H1 (cell line): ENCODE results near the gene FLRT1. TPM values are rescaled to one million over a fixed set of nuclear protein-coding genes. Genes with fewer than 3 reads are reported as not detected.

ENCODE experiments used
- CTCF ChIA-PET: fragments of 300-600 bp; sonication (Branson Sonifier 250); formaldehyde crosslinking; loops from one replicate; lab custom pipeline; 2021; ENCODE audit not compliant: partially characterized antibody; lab: Charles Lee
- POLR2A ChIA-PET: fragments of 300-600 bp; sonication (Branson Sonifier 250); formaldehyde crosslinking; loops from one replicate; lab custom pipeline; 2021; ENCODE audit warnings: inconsistent platforms; ENCODE audit not compliant: partially characterized antibody; lab: Charles Lee
- DNase-seq, 2 experiments: peaks; one replicate each; pipeline versions ENCODE4 v3.0.0 to v3.0.0-alpha.2; 2010 to 2022; ENCODE audit warnings: low spot score in 2 of 2, low read depth in 1 of 2, mixed read lengths in 1 of 2
- FAIRE-seq: peaks from 2 replicates; lab custom pipeline; 2011; peaks lifted over from hg19 to GRCh38; lab: Jason Lieb, UNC
- H2AFZ ChIP-seq: 2 replicates; pipeline ENCODE4 v1.8.1; 2012; ENCODE audit warnings: low read length, inconsistent platforms
- H2AK5ac ChIP-seq: 2 replicates; pipeline ENCODE4 v1.6.1; 2013; ENCODE audit warnings: low read depth, low read length
- H2BK120ac ChIP-seq: replicated peaks from 2 replicates; pipeline ENCODE3; 2013; ENCODE audit warnings: low read depth, low read length, inconsistent platforms
- H2BK12ac ChIP-seq: 2 replicates; pipeline ENCODE4 v1.6.1; 2013; ENCODE audit warnings: low read depth, low read length
- H2BK15ac ChIP-seq: 2 replicates; pipeline ENCODE4 v1.6.1; 2013; ENCODE audit warnings: low read length
- H2BK20ac ChIP-seq: 2 replicates; pipeline ENCODE4 v1.6.1; 2013; ENCODE audit warnings: low read length
- H2BK5ac ChIP-seq: 2 replicates; pipeline ENCODE4 v1.6.1; 2013; ENCODE audit warnings: low read depth, low read length
- H3K14ac ChIP-seq: 2 replicates; pipeline ENCODE4 v1.6.1; 2013; ENCODE audit warnings: inconsistent platforms; ENCODE audit not compliant: insufficient read length
- H3K18ac ChIP-seq: 2 replicates; pipeline ENCODE4 v1.6.1; 2013; ENCODE audit warnings: low read length; ENCODE audit errors: extremely low read depth
- H3K23ac ChIP-seq: 2 replicates; pipeline ENCODE4 v1.6.1; 2013; ENCODE audit warnings: inconsistent platforms; ENCODE audit not compliant: insufficient read length
- H3K23me2 ChIP-seq: 2 replicates; pipeline ENCODE4 v1.6.1; 2013; ENCODE audit warnings: low read depth, low read length
- H3K27ac ChIP-seq: 2 replicates; pipeline ENCODE4 v1.6.1; 2011; ENCODE audit warnings: low read depth, low read length, inconsistent platforms
- H3K27me3 ChIP-seq, 4 experiments: replicated peaks in 1 of 4; 1 replicate in 1 of 4; 2 replicates in 3 of 4; pipeline versions ENCODE4 v1.6.1 to v1.8.1; 2011 to 2013; ENCODE audit warnings: low read length in 3 of 4, mild to moderate bottlenecking in 3 of 4, inconsistent platforms in 2 of 4, mixed read lengths in 2 of 4, moderate library complexity in 1 of 4; ENCODE audit not compliant: control insufficient read depth in 3 of 4, insufficient read depth in 3 of 4; ENCODE audit errors: extremely low read depth in 1 of 4
- H3K36me3 ChIP-seq, 4 experiments: 2 replicates each; pipeline versions ENCODE4 v1.6.1 to v1.8.1; 2011 to 2013; ENCODE audit warnings: mild to moderate bottlenecking in 4 of 4, low read length in 3 of 4, moderate library complexity in 2 of 4, control low read depth in 1 of 4, inconsistent platforms in 1 of 4; ENCODE audit not compliant: insufficient read depth in 4 of 4, control insufficient read depth in 2 of 4
- H3K4ac ChIP-seq: replicated peaks from 2 replicates; pipeline ENCODE3; 2013; ENCODE audit warnings: low read length, low read depth, mixed read lengths, inconsistent platforms; ENCODE audit not compliant: insufficient read length
- H3K4me1 ChIP-seq, 4 experiments: replicated peaks in 1 of 4; 1 replicate in 1 of 4; 2 replicates in 3 of 4; pipeline versions ENCODE4 v1.6.1 to v1.8.1; 2011 to 2013; ENCODE audit warnings: low read length in 3 of 4, inconsistent platforms in 2 of 4, mixed read lengths in 1 of 4; ENCODE audit not compliant: insufficient read depth in 4 of 4, control insufficient read depth in 3 of 4
- H3K4me2 ChIP-seq, 2 experiments: 2 replicates each; pipeline versions ENCODE4 v1.6.1 to v1.8.1; 2011 to 2013; ENCODE audit warnings: low read depth in 2 of 2, low read length in 2 of 2, control low read depth in 1 of 2, inconsistent platforms in 1 of 2, mild to moderate bottlenecking in 1 of 2; ENCODE audit not compliant: insufficient read depth in 1 of 2
- H3K4me3 ChIP-seq, 4 experiments: fragments of 200-600, 300-600 bp in 1 of 4; sonication (generic), shearing (Covaris generic), sonication (Bioruptor Twin) in 1 of 4; 2 replicates each; pipeline versions ENCODE4 v1.5.1 to v1.8.1; 2011 to 2016; ENCODE audit warnings: low read length in 4 of 4, low read depth in 3 of 4, control low read depth in 2 of 4, inconsistent platforms in 2 of 4, mild to moderate bottlenecking in 2 of 4, mixed read lengths in 1 of 4, moderate library complexity in 1 of 4; ENCODE audit not compliant: insufficient read depth in 2 of 4; ENCODE audit errors: extremely low read depth in 1 of 4
- H3K56ac ChIP-seq: replicated peaks from 2 replicates; pipeline ENCODE3; 2013; ENCODE audit warnings: low read depth, mild to moderate bottlenecking, mixed read lengths, low read length, inconsistent platforms; ENCODE audit not compliant: insufficient read length
- H3K79me1 ChIP-seq: 2 replicates; pipeline ENCODE4 v1.6.1; 2013; ENCODE audit warnings: low read depth, low read length, control low read depth
- H3K79me2 ChIP-seq, 2 experiments: 2 replicates each; pipeline versions ENCODE4 v1.6.1 to v1.8.1; 2012 to 2013; ENCODE audit warnings: low read length in 2 of 2, mild to moderate bottlenecking in 2 of 2, inconsistent platforms in 1 of 2; ENCODE audit not compliant: insufficient read depth in 2 of 2, control insufficient read depth in 1 of 2
- H3K9ac ChIP-seq, 4 experiments: replicated peaks in 1 of 4; 1 replicate in 1 of 4; 2 replicates in 3 of 4; pipeline versions ENCODE4 v1.6.1 to v1.8.1; 2011 to 2013; ENCODE audit warnings: low read depth in 3 of 4, low read length in 3 of 4, control low read depth in 2 of 4, mild to moderate bottlenecking in 2 of 4, moderate library complexity in 2 of 4, inconsistent platforms in 1 of 4; ENCODE audit errors: extremely low read depth in 1 of 4
- H3K9me3 ChIP-seq, 2 experiments: 2 replicates each; pipeline versions ENCODE4 v1.6.1 to v1.8.1; 2012 to 2013; ENCODE audit warnings: mild to moderate bottlenecking in 2 of 2, moderate library complexity in 2 of 2, control low read depth in 1 of 2, inconsistent platforms in 1 of 2, low read depth in 1 of 2, low read length in 1 of 2, mixed read lengths in 1 of 2; ENCODE audit not compliant: insufficient read depth in 2 of 2
- H4K20me1 ChIP-seq, 2 experiments: replicated peaks in 1 of 2; 2 replicates each; pipeline versions ENCODE3 to v1.8.1; 2011 to 2013; ENCODE audit warnings: inconsistent platforms in 2 of 2, low read length in 2 of 2, mild to moderate bottlenecking in 1 of 2; ENCODE audit not compliant: insufficient read depth in 2 of 2, control insufficient read depth in 1 of 2
- H4K5ac ChIP-seq: 2 replicates; pipeline ENCODE4 v1.6.1; 2013; ENCODE audit warnings: low read length, low read depth, mixed read lengths, inconsistent platforms; ENCODE audit not compliant: insufficient read length
- H4K8ac ChIP-seq: 2 replicates; pipeline ENCODE4 v1.8.0; 2013; ENCODE audit warnings: mild to moderate bottlenecking, moderate library complexity, low read length, inconsistent platforms; ENCODE audit not compliant: insufficient read depth; ENCODE audit errors: extremely low read depth
- H4K91ac ChIP-seq: replicated peaks from 2 replicates; pipeline ENCODE3; 2013; ENCODE audit warnings: low read length, mixed read lengths, inconsistent platforms; ENCODE audit not compliant: insufficient read length
- ASH2L ChIP-seq: fragments of 200-600, 300-600 bp; sonication (generic); IDR thresholded peaks from one replicate; pipeline ENCODE4 v1.7.1; 2017; ENCODE audit warnings: low read length
- EZH2 ChIP-seq: fragments of 200-600 bp; sonication (generic); IDR thresholded peaks from 2 replicates; pipeline ENCODE4 v1.7.1; 2012; ENCODE audit warnings: low read depth, mild to moderate bottlenecking, moderate library complexity, low read length, inconsistent platforms; ENCODE audit not compliant: severe bottlenecking
- GABPA ChIP-seq: IDR thresholded peaks from 2 replicates; pipeline ENCODE4 v1.6.1; 2011; ENCODE audit warnings: mild to moderate bottlenecking, low read length, moderate library complexity, borderline replicate concordance; ENCODE audit not compliant: insufficient read depth
- JUND ChIP-seq: IDR thresholded peaks from 2 replicates; pipeline ENCODE4 v1.6.1; 2011; ENCODE audit warnings: mild to moderate bottlenecking, improper control_type of control experiment, low read length
- KDM1A ChIP-seq: fragments of 200-600, 300-600 bp; sonication (generic); IDR thresholded peaks from 2 replicates; pipeline ENCODE4 v1.7.1; 2016; ENCODE audit warnings: mild to moderate bottlenecking, low read length, borderline replicate concordance
- MAFK ChIP-seq: IDR thresholded peaks from 2 replicates; pipeline ENCODE4 v1.6.1; 2012; ENCODE audit warnings: low read depth, mild to moderate bottlenecking, improper control_type of control experiment, low read length
- NRF1 ChIP-seq: IDR thresholded peaks from 2 replicates; pipeline ENCODE4 v1.6.1; 2011; ENCODE audit warnings: mild to moderate bottlenecking, low read depth, low read length, improper control_type of control experiment
- WGBS, 2 experiments: shearing (Covaris generic) in 1 of 2; methylation state at CpG; one replicate each; pipeline versions ENCODE4 v1.1.6 to v1.1.7; 2013 to 2015; ENCODE audit warnings: low lambda C conversion rate in 2 of 2, mixed read lengths in 2 of 2, inconsistent platforms in 1 of 2, low coverage in 1 of 2, missing lambda C conversion rate in 1 of 2; ENCODE audit not compliant: insufficient replicate concordance in 2 of 2, insufficient coverage in 1 of 2, insufficient read length in 1 of 2; ENCODE audit errors: extremely low coverage in 1 of 2, missing lambda C conversion rate in 1 of 2; 5-methylcytosine and 5-hydroxymethylcytosine counted together
- polyA plus RNA-seq, 7 experiments: library from polyadenylated mRNA; depleted of rRNA in 3 of 7; stranded (reverse) in 5 of 7; unstranded in 2 of 7; fragments of >200 nt in 5 of 7; fragments of 200-250 nt in 2 of 7; gene quantifications; 1 replicate in 5 of 7; 2 replicates in 1 of 7; 4 replicates in 1 of 7; pipeline versions ENCODE4 v1.2.1 to v1.2.3, GENCODE V29; 2011 to 2013; ENCODE audit warnings: missing spikeins in 2 of 7, mixed read lengths in 2 of 7
- total RNA-seq: library from RNA; stranded (reverse); fragmentation: NEBNext Ultra II Directional; extraction: Animal tissue kit (Norgen Biotek cat#: 25700); gene quantifications from 2 replicates; pipeline ENCODE4 v1.2.1, GENCODE V29; 2021
- TF ChIP-seq, protein P1 (sequence below), 3 experiments: IDR thresholded peaks; 1 replicate in 2 of 3; 2 replicates in 1 of 3; pipeline versions ENCODE4 v1.5.1 to v1.6.1; 2011; ENCODE audit warnings: low read length in 3 of 3, mild to moderate bottlenecking in 3 of 3, inconsistent platforms in 2 of 3, low read depth in 1 of 3, moderate library complexity in 1 of 3; ENCODE audit not compliant: insufficient read depth in 1 of 3; ENCODE audit errors: control extremely low read depth in 1 of 3
- TF ChIP-seq, protein P2 (sequence below): IDR thresholded peaks from 2 replicates; pipeline ENCODE4 v1.6.1; 2012; ENCODE audit warnings: inconsistent platforms
- TF ChIP-seq, protein P3 (sequence below): IDR thresholded peaks from 2 replicates; pipeline ENCODE4 v1.6.1; 2012; ENCODE audit warnings: low read length, inconsistent platforms

Gene FLRT1
- total and polyA plus RNA-seq, 2 of the 8 experiments (the other 6 are each of a cell fraction or from before 2014, with no cell fraction given), result 0.14 to 0.28 TPM

GRCh38 chr11:64065141-64065465 is 29.4 kb downstream of the FLRT1 start:
- POLR2A ChIA-PET, result no interaction called here
- H2BK5ac ChIP-seq, result no peak overlapping the region
- peaks cover 4% of the 10 kb centered on the region for H3K23me2 ChIP-seq
- H4K5ac ChIP-seq, result no peak overlapping the region
- no peak overlapping the region for H2AK5ac ChIP-seq
- no peak overlapping the region for H3K23ac ChIP-seq
- no peak overlapping the region for H3K56ac ChIP-seq
- no peak overlapping the region for H3K4me2 ChIP-seq
- 91% methylated on average over 11 of the region's 11 CpGs; no CpG with 5 or more reads in 1 of the 2 experiments for WGBS, 2 experiments
- H3K79me2 ChIP-seq, result no peaks in the 10 kb centered on the region
- no peak overlapping the region for H3K14ac ChIP-seq
- H3K36me3 ChIP-seq, result no peaks in the 10 kb centered on the region
- no peak overlapping the region for H4K8ac ChIP-seq
- H3K79me1 ChIP-seq, result 0 out of 2 replicates have a peak, but pooled peaks cover 2% of the 10 kb centered on the region
- H3K27ac ChIP-seq, result no peak overlapping the region
- H2BK20ac ChIP-seq, result no peak overlapping the region
- H2BK15ac ChIP-seq, result no peak overlapping the region
- peaks cover 0 to 14% (median 9%) of the 10 kb centered on the region in 4 experiments; a peak in 6 of 7 replicates for H3K4me1 ChIP-seq
- no peak overlapping the region for H2AFZ ChIP-seq
- no peak overlapping the region for H3K4ac ChIP-seq
- no peak overlapping the region for H3K9ac ChIP-seq
- H3K27me3 ChIP-seq, result peaks cover 6 to 69% (median 56%) of the 10 kb centered on the region in 4 experiments
- peaks cover 9 to 26% of the 10 kb centered on the region in 2 experiments for H4K20me1 ChIP-seq
- H2BK12ac ChIP-seq, result no peak overlapping the region
- FAIRE-seq (no peak), DNase-seq (no peak)
- H2BK120ac ChIP-seq, result no peak overlapping the region
- no peak overlapping the region for H4K91ac ChIP-seq
- H3K9me3 ChIP-seq, result no peaks in the 10 kb centered on the region
- H3K4me3 ChIP-seq, result no peak overlapping the region
- CTCF ChIA-PET, result interaction anchor here (5.7 kb wide), 1 partner anchor 25 kb away, joined by 22 read pairs; no protein-coding TSS in a partner anchor
- no peak overlapping the region for H3K18ac ChIP-seq
- TF ChIP-seq MAFK (no peak), KDM1A (no peak), JUND (no peak), NRF1 (no peak), GABPA (no peak), ASH2L (no peak), EZH2 (no peak)
- TF ChIP-seq, protein P1, sequence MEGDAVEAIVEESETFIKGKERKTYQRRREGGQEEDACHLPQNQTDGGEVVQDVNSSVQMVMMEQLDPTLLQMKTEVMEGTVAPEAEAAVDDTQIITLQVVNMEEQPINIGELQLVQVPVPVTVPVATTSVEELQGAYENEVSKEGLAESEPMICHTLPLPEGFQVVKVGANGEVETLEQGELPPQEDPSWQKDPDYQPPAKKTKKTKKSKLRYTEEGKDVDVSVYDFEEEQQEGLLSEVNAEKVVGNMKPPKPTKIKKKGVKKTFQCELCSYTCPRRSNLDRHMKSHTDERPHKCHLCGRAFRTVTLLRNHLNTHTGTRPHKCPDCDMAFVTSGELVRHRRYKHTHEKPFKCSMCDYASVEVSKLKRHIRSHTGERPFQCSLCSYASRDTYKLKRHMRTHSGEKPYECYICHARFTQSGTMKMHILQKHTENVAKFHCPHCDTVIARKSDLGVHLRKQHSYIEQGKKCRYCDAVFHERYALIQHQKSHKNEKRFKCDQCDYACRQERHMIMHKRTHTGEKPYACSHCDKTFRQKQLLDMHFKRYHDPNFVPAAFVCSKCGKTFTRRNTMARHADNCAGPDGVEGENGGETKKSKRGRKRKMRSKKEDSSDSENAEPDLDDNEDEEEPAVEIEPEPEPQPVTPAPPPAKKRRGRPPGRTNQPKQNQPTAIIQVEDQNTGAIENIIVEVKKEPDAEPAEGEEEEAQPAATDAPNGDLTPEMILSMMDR (IDR thresholded peaks at IDR 0.05; ENCODE audit: control extremely low read depth in 1 of 3, insufficient read depth in 1 of 3, low read depth in 1 of 3, low read length in 3 of 3), result no peak
- TF ChIP-seq, protein P2, sequence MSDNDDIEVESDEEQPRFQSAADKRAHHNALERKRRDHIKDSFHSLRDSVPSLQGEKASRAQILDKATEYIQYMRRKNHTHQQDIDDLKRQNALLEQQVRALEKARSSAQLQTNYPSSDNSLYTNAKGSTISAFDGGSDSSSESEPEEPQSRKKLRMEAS, result no peak
- TF ChIP-seq, protein P3, sequence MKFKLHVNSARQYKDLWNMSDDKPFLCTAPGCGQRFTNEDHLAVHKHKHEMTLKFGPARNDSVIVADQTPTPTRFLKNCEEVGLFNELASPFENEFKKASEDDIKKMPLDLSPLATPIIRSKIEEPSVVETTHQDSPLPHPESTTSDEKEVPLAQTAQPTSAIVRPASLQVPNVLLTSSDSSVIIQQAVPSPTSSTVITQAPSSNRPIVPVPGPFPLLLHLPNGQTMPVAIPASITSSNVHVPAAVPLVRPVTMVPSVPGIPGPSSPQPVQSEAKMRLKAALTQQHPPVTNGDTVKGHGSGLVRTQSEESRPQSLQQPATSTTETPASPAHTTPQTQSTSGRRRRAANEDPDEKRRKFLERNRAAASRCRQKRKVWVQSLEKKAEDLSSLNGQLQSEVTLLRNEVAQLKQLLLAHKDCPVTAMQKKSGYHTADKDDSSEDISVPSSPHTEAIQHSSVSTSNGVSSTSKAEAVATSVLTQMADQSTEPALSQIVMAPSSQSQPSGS, result no peak
